Activated CD4-positive, alpha-beta T cell treated with anti-CD3 and anti-CD28 coated beads, Interleukin-2, amount 50 U/mL, for 48 hours (primary cell): ENCODE data around the gene PLEKHG7.
"Not testable (repeated sequence)": the region's sequence is repeated elsewhere in the genome, so short reads cannot be mapped to it uniquely, and the experiment has no call there.

ENCODE experiments used
- DNase-seq, 2 experiments: peaks; one replicate each; pipeline ENCODE4 v3.0.0-alpha.2; 2020

PLEKHG7 gene

DNA sequence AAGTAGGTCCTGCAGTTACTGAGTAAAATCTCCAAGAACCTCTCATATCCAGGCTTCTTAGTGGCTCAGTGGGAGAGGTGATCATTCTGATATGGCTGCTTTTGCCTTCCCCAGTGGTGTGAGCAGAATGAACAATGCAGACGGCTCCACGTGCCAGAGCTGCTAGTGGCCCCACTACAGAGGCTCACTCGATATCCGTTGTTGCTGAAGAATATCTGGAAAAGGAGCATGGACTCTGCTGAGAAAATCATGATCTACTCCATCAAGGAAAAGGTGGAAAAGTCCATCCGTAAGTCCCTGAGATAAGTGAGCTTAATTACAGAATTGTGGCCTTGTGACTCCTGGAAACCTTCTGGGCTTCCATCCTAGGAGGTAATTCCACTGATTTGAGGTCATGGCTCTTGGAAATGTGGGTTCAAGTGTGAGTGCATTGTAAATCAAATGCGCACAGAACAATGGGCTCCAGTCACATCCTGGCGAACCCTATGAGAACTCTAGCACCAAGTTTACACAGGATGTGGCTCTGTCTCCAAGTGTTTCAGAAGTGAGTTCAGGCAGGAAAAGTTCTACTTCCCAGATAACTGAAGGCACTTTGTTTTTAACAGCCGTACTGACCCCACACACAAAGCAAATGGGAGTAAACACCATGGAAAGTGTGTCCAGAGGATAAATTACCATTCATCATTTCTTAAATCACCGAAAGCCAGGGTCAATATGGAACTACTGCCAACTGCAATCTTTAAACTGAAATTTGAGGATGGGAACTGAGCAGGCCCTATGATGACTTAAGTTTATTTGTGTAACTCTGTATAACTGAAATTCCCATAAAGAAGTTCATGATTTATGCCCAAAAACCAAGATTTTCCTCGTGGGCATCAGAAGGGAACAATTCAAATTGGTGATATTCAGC is 51.4 kb downstream of the PLEKHG7 start:
- DNase-seq: no peak

DNA sequence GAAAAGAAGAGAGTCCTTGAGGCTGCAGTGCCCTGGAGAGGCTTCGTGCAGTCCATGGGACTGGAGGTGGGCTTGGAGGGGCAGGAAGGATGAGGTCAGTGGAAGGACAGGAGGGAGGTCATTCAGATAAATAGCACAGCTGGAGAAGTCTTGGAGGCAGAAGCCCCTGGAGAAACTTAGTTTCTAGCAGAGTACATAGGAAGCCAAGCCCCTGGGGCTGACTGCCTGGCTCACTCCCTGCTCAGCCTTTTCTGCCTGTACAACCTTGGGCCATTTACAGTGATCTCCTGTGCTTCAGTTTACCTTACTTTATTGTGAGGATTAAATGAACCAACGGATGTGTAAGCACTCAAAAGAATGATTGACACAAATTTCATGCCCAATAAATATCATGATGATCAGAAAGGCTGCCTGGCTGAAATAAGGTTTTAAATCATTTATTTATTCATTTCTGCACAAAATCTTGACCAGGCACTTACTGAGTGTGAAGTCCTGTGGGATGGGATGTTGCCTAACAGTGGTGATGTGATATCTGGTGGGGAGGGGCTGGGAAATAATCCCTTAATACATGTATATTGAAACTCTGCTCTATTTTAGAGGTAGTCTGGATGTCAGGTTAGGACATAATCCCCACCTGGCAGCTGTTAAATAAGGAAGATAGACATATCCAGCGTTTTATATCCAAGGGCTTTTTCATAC is 54.3 kb downstream of the PLEKHG7 start:
- DNase-seq: no peak

DNA sequence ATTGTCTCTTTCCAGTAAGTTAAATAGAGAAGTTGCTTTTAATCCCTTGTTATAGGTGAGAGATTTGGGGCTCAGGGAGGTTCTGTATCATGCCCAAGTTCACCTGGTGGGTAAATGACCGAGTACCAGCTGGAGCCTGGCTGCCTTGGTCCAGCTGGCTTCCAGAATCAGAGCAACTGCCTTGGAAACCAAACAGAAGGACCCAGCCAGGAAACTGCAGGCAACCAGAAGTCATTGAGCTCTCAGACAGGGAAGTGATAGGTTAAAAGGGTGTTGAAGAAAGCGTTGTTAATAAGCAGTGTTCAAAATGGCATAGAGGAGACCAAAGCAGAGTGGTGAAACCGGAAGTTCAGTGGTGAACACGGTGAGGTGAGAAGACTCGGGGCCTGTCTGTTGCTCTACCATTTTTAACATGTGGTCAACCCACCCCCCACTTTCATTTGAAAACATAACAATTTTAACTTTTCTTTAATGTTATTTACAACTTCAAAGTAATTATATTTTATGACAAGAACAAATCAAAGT is 54.9 kb downstream of the PLEKHG7 start:
- DNase-seq: no peak

DNA sequence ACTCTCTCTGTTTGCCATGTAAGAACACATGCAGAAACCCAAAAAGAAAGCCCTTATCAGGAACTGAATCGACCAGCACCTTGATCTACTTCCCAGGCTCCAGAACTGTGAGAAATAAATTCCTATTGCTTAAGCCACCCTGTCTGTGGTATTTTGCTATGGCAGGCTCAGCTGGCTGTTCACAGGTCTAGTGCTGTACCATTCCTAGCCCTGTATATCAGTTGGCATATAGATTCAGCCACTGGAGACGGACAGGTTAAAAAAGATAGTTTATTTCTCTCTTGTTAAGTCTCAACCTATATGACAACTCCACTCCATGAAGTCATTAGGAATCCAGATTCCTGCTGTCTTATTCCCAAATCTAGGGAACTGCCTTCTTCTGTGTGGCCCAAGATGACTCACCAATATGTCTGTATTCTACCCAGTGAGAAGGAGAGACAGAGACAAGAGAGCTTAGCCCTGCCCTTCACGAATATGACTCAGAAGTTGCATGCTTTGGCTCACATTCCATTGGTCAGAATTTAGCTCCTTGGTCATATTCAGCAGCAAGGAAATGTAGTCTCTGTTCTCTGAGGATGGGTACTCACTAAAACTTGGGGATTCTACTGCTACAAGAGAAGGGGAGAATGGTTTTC is 57.0 kb downstream of the PLEKHG7 start:
- no peak for DNase-seq

DNA sequence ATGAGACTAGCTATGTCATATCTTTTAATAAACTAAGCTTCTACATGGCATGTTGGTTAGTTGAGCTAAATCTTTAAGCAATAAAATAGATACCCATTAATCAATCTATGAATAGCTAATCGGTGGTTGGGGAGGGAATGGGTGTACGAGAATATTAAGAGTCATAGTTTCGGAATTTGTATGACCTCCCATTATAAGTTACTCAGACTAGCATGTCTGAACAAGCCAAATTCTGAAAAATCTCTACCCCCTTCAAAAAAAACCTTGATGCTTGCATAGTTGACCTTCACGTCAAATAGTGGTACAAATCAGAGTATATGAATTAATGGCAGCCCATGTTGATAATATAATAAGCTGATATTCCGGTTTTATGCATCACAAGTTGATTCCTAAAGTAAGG is 60.0 kb downstream of the PLEKHG7 start:
- DNase-seq: no peak

DNA sequence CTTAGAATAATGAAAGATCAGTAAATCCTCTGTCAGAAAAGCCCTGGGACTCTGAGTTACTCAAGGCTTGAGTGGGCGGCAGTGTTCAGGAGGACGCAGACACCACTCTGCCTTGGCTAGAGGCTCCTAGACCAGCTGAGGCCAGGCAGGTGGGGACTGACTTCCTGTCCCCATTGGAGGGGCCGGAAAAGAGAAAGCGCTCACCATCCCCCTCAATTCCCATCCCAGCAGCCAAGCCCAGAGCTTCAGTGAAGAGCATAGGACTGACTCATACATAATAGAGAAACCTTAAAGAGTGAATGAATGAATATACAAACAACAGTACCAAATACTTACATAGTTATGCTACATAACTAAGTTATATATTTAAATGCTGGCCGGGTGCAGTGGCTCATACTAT is 62.0 kb downstream of the PLEKHG7 start:
- no peak for DNase-seq

DNA sequence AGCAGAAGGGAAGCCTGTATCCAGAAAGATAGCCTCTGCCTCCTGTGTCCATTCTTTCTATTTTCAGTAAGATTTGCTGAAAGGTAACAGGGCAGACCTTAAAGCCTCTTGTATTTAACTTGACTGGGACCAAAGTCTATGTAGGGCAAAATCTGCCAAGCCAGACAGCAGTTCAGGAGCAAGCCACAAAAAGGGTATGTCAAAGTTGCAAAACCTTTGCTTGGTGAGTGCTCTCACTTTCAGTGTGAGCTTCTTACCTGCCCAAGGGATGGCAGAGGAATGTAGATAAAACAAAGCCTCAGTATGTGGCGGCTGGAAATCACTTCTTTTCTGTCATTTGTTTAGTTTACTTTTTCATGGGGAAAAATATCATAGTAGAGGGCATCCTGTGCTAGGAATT is 63.1 kb downstream of the PLEKHG7 start:
- DNase-seq: no peak

DNA sequence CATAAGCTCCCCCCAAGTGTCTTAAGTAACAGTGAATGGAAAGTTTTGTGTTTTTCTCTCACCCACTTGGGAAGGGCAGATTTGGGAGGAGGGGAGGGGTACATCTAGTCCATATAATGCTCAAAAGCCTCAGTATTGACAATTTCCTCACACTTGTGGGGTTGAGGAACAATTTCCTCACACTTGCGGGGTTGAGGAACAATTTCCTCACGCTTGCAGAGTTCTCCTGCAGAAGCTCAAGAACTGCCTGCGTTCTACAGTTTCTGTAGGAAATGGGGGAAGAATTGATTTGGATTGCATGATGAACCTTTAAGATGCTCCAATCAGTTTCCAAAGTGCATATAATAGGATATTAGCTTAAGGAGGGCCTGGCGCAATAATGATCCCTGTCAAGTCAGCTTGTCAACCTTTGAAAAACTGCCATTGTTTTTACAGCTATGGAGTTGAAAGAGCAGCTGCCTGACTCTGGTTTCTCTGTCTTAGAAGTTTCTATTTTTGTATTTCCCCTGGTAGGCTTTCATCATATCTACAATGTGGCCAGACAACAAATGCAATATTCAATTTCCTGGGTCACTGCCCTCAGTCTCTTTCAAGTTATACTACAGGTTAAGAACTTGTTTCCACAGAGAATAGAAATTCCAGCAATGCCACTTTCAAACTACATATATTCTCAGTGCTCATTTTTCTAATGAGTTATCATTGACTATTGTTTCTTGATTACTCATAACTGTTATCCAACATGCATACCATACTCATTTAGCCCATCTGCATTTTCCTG is 66.5 kb downstream of the PLEKHG7 start:
- no peak for DNase-seq

DNA sequence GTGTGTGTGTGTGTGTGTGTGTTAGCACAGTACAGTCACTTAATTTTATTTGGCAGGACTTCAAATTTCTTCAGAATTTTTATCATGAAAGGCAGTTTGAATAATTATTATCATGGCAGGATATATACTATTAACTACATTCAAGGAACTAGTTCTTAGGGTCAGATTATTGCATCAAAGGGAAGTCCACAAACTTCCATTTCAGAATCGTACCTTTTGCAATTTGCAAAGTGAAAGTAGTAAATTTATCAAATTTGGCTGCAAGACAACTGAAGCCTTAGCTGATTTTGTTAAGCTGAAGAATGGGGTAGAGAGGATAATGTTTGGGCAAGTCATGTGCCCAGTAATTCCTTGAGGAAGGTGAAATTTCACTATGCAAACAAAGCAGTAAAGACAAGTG is 68.2 kb downstream of the PLEKHG7 start:
- no peak for DNase-seq

DNA sequence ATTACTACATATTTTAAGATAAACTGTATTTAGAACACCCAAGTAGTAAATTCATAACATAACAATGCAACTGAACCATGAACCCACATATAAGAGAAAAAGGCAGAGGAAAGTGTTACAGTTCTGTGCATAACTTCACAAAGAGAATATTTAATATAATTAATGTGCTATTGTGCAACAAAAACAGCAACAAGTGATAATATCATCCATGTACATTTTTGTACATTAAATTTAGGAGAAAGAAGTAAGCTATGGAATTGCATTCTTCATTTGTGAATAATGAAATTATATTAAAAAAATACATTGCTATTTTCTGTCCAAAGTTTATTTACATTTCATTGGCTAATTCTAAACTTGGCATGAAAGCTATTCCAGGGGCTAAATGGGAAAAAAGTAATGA is 72.6 kb downstream of the PLEKHG7 start:
- no peak for DNase-seq

DNA sequence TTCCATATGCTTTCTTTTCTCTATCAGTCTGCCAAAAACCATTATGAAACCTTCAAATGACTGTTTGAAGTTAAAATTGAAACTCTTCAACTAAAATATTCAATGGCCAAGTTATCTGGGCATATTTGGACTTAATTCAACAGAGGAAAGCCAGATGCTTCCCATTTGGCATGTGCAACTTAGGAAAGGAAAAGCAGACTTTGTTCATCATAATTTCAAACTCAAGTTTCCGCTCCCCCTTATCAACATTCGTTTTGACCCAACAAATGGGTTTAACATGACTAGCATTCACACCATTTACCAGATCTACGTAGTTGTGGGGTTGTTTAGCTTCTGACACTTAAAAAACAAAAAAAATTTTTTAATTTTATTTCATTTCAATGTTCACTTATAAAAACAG is 75.7 kb downstream of the PLEKHG7 start:
- DNase-seq: no peak

DNA sequence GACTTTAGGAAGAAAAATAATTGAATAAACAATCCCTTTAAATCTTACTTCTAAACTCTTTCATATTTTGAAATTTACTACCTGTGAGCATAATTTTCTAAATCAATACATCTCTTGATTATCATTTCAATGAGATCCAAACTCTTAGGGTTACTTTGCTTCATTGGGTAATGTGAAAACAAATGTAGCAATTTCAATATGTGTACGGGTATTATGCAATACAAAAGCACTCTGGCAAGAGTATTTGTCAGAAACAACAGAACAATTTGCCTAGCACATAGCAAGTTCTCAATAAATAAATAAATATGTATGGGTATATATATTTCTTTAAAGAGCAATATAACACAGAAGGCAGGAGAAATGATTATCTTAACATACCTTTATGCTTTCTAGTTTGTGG is 77.1 kb downstream of the PLEKHG7 start:
- DNase-seq: no peak

DNA sequence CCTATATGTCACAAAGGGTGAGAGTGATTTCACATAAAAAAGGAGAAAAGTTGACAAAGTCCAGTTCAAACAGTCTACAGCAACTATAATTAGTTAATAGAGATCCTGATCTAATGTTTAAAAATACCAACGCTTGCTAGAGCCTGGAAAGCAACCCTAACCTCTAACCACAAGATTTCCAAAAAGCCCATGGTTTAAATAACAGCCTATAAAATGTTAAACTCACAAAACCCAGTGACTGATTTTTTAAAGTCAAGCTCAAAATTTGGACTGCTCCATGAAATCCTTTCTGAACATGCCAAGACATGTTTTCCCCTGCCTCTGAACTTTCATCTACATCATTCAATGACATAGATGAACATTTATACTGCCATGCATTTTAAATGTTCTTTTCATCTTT is 81.6 kb downstream of the PLEKHG7 start:
- DNase-seq: no peak

DNA sequence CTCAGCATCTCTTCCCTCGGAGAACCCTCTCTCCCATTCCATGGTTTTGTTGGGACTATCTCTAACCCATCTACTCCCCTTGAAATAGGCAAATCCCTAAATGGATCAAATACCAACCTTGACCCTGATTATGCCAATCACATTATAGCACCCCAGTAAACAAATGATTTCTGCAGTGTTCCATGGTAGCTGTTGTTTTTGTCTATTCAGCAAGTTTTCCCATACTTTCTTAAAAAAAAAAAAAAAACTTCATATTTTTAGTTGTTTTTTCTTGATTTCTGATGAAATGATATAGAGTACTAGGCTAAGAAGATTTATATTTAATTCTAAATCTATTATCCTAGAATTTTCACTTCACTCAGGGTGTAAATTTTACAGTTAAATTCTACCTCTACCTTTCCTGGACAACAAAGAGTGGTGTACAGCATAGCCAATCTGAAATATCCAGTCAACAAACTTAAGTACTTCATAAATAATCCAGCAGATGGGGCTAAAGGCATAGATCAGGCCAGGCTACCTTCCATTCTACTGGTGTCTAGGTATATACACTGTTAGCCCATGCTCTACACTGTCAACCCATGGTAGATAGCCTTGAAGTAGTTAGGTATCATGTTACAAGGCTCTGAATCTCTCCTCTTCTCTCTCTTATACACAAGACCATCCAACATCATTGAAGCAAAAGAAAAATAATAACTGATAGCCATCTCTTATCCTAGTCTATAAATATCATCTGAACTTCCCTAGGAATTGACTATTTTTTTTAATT is 82.2 kb downstream of the PLEKHG7 start:
- no peak for DNase-seq

DNA sequence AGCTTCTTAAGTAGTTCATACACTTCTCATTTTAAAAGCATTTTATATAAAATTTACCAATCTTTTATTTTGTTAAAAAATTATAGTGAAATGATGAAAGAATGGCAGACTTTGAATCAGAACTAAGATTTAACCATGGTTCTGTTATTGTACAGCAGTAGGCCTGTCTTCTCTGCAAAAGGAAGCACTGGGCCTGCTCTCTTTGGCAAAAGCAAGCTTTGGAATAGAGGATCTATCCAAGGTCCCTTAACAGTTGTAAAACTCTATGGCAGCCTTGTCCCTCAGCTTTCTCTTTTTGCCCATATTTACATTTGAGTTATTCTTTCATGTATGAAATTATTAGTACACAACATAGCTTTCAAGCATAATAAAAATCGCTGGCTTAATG is 82.8 kb downstream of the PLEKHG7 start:
- no peak for DNase-seq

DNA sequence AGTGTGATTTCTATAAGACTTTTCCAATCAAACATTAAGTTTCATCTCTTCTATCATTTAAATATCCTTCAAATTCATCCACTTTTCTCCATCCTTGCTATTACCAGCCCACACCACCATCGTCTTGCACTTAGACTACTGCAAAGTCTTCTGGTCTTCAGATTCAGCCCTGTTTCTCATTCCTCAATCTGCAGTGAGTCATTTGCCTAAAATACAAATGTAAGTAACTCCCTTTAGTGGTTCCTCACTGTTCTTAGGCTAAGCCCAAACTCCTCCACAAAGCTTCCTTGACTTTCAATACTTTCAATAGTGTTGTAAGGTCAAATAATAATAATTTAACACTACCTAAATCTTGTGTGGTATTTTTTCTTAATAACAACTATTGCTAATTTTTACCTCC is 83.3 kb downstream of the PLEKHG7 start:
- DNase-seq: no peak

DNA sequence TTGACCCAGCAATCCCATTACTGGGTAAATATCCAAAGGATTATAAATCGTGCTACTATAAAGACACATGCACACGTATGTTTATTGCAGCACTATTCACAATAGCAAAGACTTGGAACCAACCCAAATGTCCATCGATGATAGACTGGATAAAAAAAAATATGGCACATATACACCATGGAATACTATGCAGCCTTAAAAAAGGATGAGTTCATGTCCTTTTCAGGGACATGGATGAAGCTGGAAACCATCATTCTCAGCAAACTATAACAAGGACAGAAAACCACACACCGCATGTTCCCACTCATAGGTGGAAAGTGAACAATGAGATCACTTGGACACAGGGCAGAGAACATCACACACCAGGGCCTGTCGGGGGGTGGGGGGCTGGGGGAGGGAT is 91.6 kb downstream of the PLEKHG7 start:
- not testable (repeated sequence) for DNase-seq

DNA sequence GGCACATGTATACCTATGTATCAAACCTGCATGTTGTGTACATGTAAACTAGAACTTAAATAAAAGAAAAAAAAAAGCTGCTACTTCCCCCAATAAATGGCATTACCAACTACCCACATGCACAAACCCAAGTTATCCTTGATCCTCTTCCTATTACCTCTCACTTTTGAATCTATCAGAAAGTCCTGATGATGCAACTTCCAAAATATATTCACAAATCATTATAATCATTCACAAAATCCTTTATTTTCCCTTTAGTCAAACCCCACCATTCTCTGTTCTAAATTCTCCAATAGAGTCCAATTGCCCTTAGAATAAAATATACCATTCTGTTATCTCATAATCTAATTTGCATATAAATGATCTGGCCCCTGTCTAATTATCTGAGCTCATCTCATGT is 92.0 kb downstream of the PLEKHG7 start:
- DNase-seq: no peak

DNA sequence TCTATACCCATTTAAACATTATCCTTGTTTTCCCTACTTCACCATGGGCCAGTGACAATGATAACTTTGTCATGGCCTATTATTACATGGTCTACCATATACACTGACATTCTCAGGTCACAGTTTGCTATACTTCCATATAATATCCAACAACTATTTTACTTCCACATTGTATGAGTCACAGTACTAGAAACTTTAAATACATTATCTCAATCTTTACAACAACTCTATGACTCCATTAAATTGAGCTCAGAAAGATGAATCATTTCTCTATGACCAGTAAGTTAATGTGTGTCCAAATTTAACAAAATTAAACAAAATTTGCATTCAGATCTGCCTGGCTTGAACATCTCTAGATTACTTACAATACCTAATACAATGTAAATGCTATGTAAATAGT is 93.9 kb downstream of the PLEKHG7 start:
- no peak for DNase-seq

DNA sequence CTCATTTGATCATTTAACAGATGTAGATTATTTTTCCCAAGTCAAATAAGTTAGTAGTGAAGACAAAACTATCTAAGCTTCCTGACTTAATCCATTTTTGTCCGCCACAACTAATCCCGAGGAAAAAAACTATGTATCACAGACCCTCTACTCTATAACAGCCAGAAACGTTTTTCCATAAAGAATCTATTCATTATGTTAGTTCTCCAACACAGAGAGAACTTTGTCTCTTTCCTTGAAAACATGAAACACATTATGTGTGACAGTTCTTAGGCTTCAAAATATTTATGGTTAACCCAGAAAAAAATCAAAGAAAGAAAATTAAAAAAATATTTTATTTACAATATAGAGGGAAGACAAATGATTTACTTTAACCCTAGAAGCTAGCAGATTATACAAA is 100.1 kb downstream of the PLEKHG7 start:
- DNase-seq: no peak

DNA sequence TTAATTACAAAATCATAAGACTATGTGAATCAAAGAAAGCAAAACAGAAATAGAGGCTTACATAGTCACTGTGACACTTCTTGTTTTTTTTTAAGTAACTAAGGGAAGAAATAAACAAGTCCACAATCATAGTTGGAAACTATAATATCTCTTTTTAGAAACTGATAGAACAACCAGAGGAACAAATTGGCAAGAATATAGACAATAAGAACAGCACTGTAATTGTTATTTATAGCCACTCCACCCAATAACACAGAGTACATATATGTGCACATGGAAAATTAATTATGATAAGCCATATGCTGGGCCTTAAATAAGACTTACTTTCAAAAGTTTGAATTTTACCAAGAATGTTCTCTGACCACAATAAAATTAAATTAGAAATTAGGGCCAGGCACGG is 101.1 kb downstream of the PLEKHG7 start:
- DNase-seq: no peak

DNA sequence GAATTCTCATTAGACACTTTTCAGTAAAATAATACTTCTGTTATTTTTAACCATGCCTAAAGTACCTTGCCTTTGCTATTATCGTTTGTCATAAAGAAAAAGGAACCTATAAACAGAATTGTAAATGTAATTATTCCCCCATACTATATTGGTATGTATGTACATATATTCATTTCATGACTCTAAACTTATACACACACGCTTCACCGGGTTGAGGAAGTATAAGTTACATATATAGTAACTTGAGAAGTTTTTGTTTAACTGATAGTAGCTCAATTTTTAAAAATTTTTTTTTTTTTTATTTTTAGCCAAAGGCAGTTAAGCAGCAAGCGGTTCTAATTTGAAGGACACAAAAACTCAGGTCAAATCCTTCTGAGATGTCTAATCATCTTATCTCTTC is 107.6 kb downstream of the PLEKHG7 start:
- DNase-seq: no peak
